ENCODE measurements around the gene HCN4.

Gene HCN4

DNA sequence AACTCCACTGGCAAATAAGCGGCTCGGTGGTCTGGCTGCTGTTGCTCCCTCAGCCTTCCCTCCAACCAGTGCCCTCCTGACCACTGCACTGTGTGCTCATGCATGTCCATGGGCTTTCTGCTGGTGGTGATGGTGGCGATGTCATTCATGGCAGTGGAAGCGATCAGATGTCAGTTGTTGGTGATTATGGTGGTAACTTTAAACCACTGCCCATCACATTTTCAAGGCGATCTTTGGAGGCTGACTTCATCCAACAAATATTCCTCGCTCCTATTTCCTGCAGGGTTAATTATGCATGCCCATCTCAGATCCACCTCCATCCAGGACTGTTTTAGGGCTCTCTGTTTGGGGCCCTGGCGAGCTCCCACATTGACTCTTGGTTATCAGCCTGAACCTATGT, 13.4 kb upstream of the HCN4 start:
- H3K79me2 ChIP-seq (ENCODE audit: low read length): no peaks in the 10 kb centered on the region
- TF ChIP-seq, protein P1, sequence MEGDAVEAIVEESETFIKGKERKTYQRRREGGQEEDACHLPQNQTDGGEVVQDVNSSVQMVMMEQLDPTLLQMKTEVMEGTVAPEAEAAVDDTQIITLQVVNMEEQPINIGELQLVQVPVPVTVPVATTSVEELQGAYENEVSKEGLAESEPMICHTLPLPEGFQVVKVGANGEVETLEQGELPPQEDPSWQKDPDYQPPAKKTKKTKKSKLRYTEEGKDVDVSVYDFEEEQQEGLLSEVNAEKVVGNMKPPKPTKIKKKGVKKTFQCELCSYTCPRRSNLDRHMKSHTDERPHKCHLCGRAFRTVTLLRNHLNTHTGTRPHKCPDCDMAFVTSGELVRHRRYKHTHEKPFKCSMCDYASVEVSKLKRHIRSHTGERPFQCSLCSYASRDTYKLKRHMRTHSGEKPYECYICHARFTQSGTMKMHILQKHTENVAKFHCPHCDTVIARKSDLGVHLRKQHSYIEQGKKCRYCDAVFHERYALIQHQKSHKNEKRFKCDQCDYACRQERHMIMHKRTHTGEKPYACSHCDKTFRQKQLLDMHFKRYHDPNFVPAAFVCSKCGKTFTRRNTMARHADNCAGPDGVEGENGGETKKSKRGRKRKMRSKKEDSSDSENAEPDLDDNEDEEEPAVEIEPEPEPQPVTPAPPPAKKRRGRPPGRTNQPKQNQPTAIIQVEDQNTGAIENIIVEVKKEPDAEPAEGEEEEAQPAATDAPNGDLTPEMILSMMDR (IDR thresholded peaks at IDR 0.05; ENCODE audit: low read depth, low read length): no peak
- no peak for TF ChIP-seq EZH2phosphoT487 (IDR thresholded peaks at IDR 0.05; ENCODE audit: low read depth)
- no peak overlapping the region for H2AFZ ChIP-seq (ENCODE audit: low read depth, low read length)
- peaks cover 22% of the 10 kb centered on the region for H3K27me3 ChIP-seq (ENCODE audit: low read depth, low read length)
- H4K20me1 ChIP-seq (ENCODE audit: insufficient read depth, low read length): no peaks in the 10 kb centered on the region
- H3K4me2 ChIP-seq (ENCODE audit: low read length): no peak overlapping the region
- no peak overlapping the region for H3K27ac ChIP-seq (ENCODE audit: low read length)
- no peaks in the 10 kb centered on the region for H3K4me1 ChIP-seq (ENCODE audit: low read length)
- no peaks in the 10 kb centered on the region for H3K36me3 ChIP-seq (replicated peaks; ENCODE audit: low read depth, low read length)
- H3K9ac ChIP-seq (ENCODE audit: low read length): no peak overlapping the region
- H3K9me3 ChIP-seq (ENCODE audit: insufficient read depth, low read length): no peaks in the 10 kb centered on the region
- no peak overlapping the region for H3K4me3 ChIP-seq (ENCODE audit: low read length)

DNA sequence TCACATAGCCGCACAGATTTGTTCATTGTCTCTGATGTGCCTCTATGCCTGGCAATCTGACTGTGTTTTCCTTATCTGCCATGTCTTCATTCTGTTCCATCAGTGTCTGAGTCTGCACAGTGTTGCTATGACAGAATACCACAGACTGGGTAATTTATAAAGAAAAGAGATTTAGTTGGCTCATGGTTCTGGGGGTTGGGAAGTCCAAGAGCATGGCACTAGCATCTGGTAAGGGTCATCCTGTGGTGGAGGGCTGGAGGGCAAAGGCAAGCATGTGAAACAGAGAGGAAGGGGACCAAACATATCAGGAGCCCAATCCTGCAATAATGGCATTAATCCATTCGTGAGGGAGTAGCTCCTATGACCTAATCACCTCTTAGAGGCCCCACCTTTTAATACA, 11.9 kb upstream of the HCN4 start:
- Histone ChIP-seq H3K79me2 (ENCODE audit: low read length) (no peaks in the 10 kb centered on the region), H3K4me3 (ENCODE audit: low read length) (no peak overlapping the region), H3K9ac (ENCODE audit: low read length) (no peak overlapping the region), H3K27ac (ENCODE audit: low read length) (no peak overlapping the region), H4K20me1 (ENCODE audit: insufficient read depth, low read length) (no peaks in the 10 kb centered on the region), H3K9me3 (ENCODE audit: insufficient read depth, low read length) (no peaks in the 10 kb centered on the region), H2AFZ (ENCODE audit: low read depth, low read length) (no peak overlapping the region), H3K27me3 (ENCODE audit: low read depth, low read length) (peaks cover 13% of the 10 kb centered on the region), H3K36me3 (replicated peaks; ENCODE audit: low read depth, low read length) (no peaks in the 10 kb centered on the region), H3K4me2 (ENCODE audit: low read length) (no peak overlapping the region), H3K4me1 (ENCODE audit: low read length) (no peaks in the 10 kb centered on the region)
- TF ChIP-seq, protein P1 (IDR thresholded peaks at IDR 0.05; ENCODE audit: low read depth, low read length): no peak
- TF ChIP-seq EZH2phosphoT487 (IDR thresholded peaks at IDR 0.05; ENCODE audit: low read depth): no peak

DNA sequence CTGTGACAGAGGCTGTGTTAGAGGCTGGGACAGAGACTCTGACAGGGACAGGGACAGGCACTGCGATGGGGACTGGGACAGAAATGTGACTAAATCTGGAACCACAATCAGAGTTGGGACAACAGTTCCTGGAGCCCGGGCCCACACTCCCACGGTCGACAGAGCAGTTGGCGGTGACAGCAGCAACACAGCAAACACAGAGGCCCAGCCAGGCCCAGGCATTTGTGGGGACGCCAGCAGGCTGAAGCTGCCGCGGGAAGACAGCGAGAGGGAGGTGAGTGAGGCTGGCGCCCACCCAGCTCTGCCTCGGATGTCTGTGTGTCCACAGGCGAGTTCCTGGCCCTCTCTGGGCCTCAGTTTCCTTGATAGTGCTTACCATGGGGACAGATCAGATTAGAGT, 9.3 kb upstream of the HCN4 start:
- peaks cover 13% of the 10 kb centered on the region for H3K27me3 ChIP-seq (ENCODE audit: low read depth, low read length)
- no peaks in the 10 kb centered on the region for H3K79me2 ChIP-seq (ENCODE audit: low read length)
- no peak overlapping the region for H3K27ac ChIP-seq (ENCODE audit: low read length)
- H3K36me3 ChIP-seq (replicated peaks; ENCODE audit: low read depth, low read length): no peaks in the 10 kb centered on the region
- no peak overlapping the region for H3K4me2 ChIP-seq (ENCODE audit: low read length)
- no peak overlapping the region for H3K4me3 ChIP-seq (ENCODE audit: low read length)
- H3K9ac ChIP-seq (ENCODE audit: low read length): no peak overlapping the region
- no peaks in the 10 kb centered on the region for H3K9me3 ChIP-seq (ENCODE audit: insufficient read depth, low read length)
- no peaks in the 10 kb centered on the region for H4K20me1 ChIP-seq (ENCODE audit: insufficient read depth, low read length)
- H2AFZ ChIP-seq (ENCODE audit: low read depth, low read length): no peak overlapping the region
- TF ChIP-seq, protein P1 (IDR thresholded peaks at IDR 0.05; ENCODE audit: low read depth, low read length): no peak
- TF ChIP-seq EZH2phosphoT487 (IDR thresholded peaks at IDR 0.05; ENCODE audit: low read depth): no peak
- H3K4me1 ChIP-seq (ENCODE audit: low read length): no peaks in the 10 kb centered on the region

DNA sequence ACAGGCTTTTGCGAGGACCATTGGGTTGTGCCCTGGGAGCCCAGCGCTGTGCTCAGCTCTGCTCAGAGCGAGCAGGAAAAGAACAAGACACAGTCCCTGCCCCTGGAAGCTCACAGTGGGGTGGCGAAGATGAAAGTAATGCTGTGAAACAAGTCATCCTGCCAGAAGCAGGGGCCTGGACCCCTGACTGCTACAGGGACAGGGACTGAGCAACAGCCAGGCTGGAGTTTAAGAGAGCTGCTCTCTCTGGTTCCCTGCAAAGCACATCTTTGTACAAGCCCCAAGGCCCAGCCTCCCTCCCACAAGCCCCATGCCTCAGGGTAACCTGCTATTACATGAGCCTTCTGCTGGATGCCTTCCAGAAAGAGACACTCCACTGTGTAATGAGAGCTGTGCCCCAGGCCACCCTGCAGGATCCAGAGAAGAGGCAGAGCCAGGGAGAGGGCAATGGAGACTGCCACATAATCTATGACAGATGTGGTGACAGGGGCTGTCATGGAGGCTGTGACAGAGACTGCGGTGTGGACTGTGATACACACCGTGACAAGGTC, 7.1 kb upstream of the HCN4 start:
- Histone ChIP-seq H3K27ac (ENCODE audit: low read length) (no peak overlapping the region), H3K9me3 (ENCODE audit: insufficient read depth, low read length) (no peaks in the 10 kb centered on the region), H3K79me2 (ENCODE audit: low read length) (no peaks in the 10 kb centered on the region), H2AFZ (ENCODE audit: low read depth, low read length) (no peak overlapping the region), H3K9ac (ENCODE audit: low read length) (no peak overlapping the region), H3K27me3 (ENCODE audit: low read depth, low read length) (peaks cover 31% of the 10 kb centered on the region), H4K20me1 (ENCODE audit: insufficient read depth, low read length) (no peaks in the 10 kb centered on the region), H3K4me2 (ENCODE audit: low read length) (no peak overlapping the region), H3K4me1 (ENCODE audit: low read length) (no peaks in the 10 kb centered on the region), H3K4me3 (ENCODE audit: low read length) (no peak overlapping the region), H3K36me3 (replicated peaks; ENCODE audit: low read depth, low read length) (no peaks in the 10 kb centered on the region)
- no peak for TF ChIP-seq EZH2phosphoT487 (IDR thresholded peaks at IDR 0.05; ENCODE audit: low read depth)
- TF ChIP-seq, protein P1 (IDR thresholded peaks at IDR 0.05; ENCODE audit: low read depth, low read length): no peak

Measured in OCI-LY3 (cell line).